GM12891 (cell line): ENCODE results near the gene RRBP1.

ENCODE experiments used
- POLR2A ChIP-seq: IDR thresholded peaks from 2 replicates; pipeline ENCODE4 v1.6.1; 2011; ENCODE audit warnings: low read depth, low read length, control low read depth
- POLR2AphosphoS5 ChIP-seq: IDR thresholded peaks from 2 replicates; pipeline ENCODE4 v1.6.1; 2011; ENCODE audit warnings: low read depth, low read length, control low read depth
- SPI1 ChIP-seq: IDR thresholded peaks from 2 replicates; pipeline ENCODE4 v1.6.1; 2011; ENCODE audit warnings: low read depth, low read length, control low read depth
- TAF1 ChIP-seq: IDR thresholded peaks from 2 replicates; pipeline ENCODE4 v1.6.1; 2011; ENCODE audit warnings: low read depth, low read length, control low read depth

- TF ChIP-seq POLR2AphosphoS5 = no peak
- no peak for TF ChIP-seq POLR2A
- TF ChIP-seq SPI1 = no peak
- TF ChIP-seq TAF1 = no peak
Measured at GRCh38 chr20:17699931-17700351, 17.9 kb upstream of the RRBP1 start, which contains the start of gene BANF2.
